Hepatocyte (in vitro differentiated cells): ENCODE data around the gene THAP8. TPM values are rescaled to one million over a fixed set of nuclear protein-coding genes. Genes with fewer than 3 reads are reported as not detected.

Source experiments
- DNase-seq: peaks from one replicate; pipeline ENCODE4 v3.0.0-alpha.2; 2016; ENCODE audit warnings: low spot score
- H2AFZ ChIP-seq: fragments of 200-600 bp; sonication (generic); 2 replicates; pipeline ENCODE4 v1.6.0; 2016; ENCODE audit warnings: antibody characterized with exemption, mild to moderate bottlenecking
- H3K27ac ChIP-seq: fragments of 200-600 bp; sonication (generic); 2 replicates; pipeline ENCODE4 v1.5.1; 2016; ENCODE audit warnings: mild to moderate bottlenecking
- H3K27me3 ChIP-seq: fragments of 200-600 bp; sonication (generic); 2 replicates; pipeline ENCODE4 v1.6.1; 2016
- H3K36me3 ChIP-seq: fragments of 200-600 bp; sonication (generic); replicated peaks from 2 replicates; pipeline ENCODE4 v1.5.1; 2016; ENCODE audit warnings: low read depth; ENCODE audit not compliant: insufficient read depth
- H3K4me1 ChIP-seq: fragments of 200-600 bp; sonication (generic); 2 replicates; pipeline ENCODE4 v1.5.1; 2016; ENCODE audit warnings: mild to moderate bottlenecking, moderate library complexity; ENCODE audit not compliant: insufficient read depth
- H3K4me2 ChIP-seq: fragments of 200-600 bp; sonication (generic); 2 replicates; pipeline ENCODE4 v1.6.0; 2016
- H3K4me3 ChIP-seq: fragments of 200-600 bp; sonication (generic); 2 replicates; pipeline ENCODE4 v1.5.1; 2016; ENCODE audit warnings: mild to moderate bottlenecking
- H3K79me2 ChIP-seq: fragments of 200-600 bp; sonication (generic); 2 replicates; pipeline ENCODE4 v1.6.0; 2017; ENCODE audit warnings: mild to moderate bottlenecking
- H3K9me2 ChIP-seq: fragments of 200-600 bp; sonication (generic); replicated peaks from 2 replicates; pipeline ENCODE4 v1.6.0; 2017; ENCODE audit warnings: mild to moderate bottlenecking; ENCODE audit not compliant: insufficient read depth
- H3K9me3 ChIP-seq: fragments of 200-600 bp; sonication (generic); 2 replicates; pipeline ENCODE4 v1.5.1; 2016; ENCODE audit warnings: low read depth, mild to moderate bottlenecking
- H4K20me1 ChIP-seq: fragments of 200-600 bp; sonication (generic); 2 replicates; pipeline ENCODE4 v1.6.0; 2016; ENCODE audit warnings: mild to moderate bottlenecking; ENCODE audit not compliant: insufficient read depth, poor library complexity, severe bottlenecking
- CTCF ChIP-seq: fragments of 200-600 bp; sonication (generic); IDR thresholded peaks from 2 replicates; pipeline ENCODE4 v1.5.1; 2016; ENCODE audit warnings: antibody characterized with exemption, mild to moderate bottlenecking; ENCODE audit not compliant: poor library complexity
- EZH2 ChIP-seq: fragments of 200-600 bp; sonication (generic); IDR thresholded peaks from 2 replicates; pipeline ENCODE4 v1.6.1; 2016; ENCODE audit warnings: antibody characterized with exemption, mild to moderate bottlenecking, borderline replicate concordance
- EZH2phosphoT487 ChIP-seq: fragments of 200-600 bp; sonication (generic); IDR thresholded peaks from one replicate; pipeline ENCODE4 v1.6.1; 2018; ENCODE audit warnings: antibody characterized with exemption, mild to moderate bottlenecking, low read depth, moderate library complexity; ENCODE audit not compliant: unreplicated experiment, severe bottlenecking
- WGBS: methylation state at CpG from one replicate; pipeline ENCODE4 v1.1.6; 2016; ENCODE audit warnings: low lambda C conversion rate; ENCODE audit errors: missing lambda C conversion rate; 5-methylcytosine and 5-hydroxymethylcytosine counted together
- polyA plus RNA-seq: library from polyadenylated mRNA; unstranded; fragments of >200 nt; fragmentation: Nextera tagmentation; extraction: Ambion mirVana; gene quantifications from 2 replicates; pipeline ENCODE4 v1.2.1, GENCODE V29; 2016
- total RNA-seq: library from RNA; depleted of rRNA; stranded (reverse); fragments of >200 nt; gene quantifications from 2 replicates; pipeline ENCODE4 v1.2.3, GENCODE V29; 2014

Gene THAP8
- total and polyA plus RNA-seq, 2 experiments from 2014 or later = 4.5 to 23.1 TPM

- peaks cover 8% of the 10 kb centered on the region for H3K4me1 ChIP-seq
- H2AFZ ChIP-seq = no peak overlapping the region
- TF ChIP-seq CTCF (no peak), EZH2phosphoT487 (no peak), EZH2 (no peak)
- peak; percentile 49 for DNase-seq
- no peaks in the 10 kb centered on the region for H3K27me3 ChIP-seq
- no peaks in the 10 kb centered on the region for H4K20me1 ChIP-seq
- H3K27ac ChIP-seq = peak overlapping the region; percentile 77
- no peak overlapping the region for H3K4me2 ChIP-seq
- H3K4me3 ChIP-seq = no peak overlapping the region
- 76% methylated on average over 12 of the region's 12 CpGs for WGBS
- no peaks in the 10 kb centered on the region for H3K9me3 ChIP-seq
- no peaks in the 10 kb centered on the region for H3K36me3 ChIP-seq
- no peaks in the 10 kb centered on the region for H3K9me2 ChIP-seq
- peaks cover 6% of the 10 kb centered on the region for H3K79me2 ChIP-seq
Measured at GRCh38 chr19:36058481-36059179, 4.5 kb upstream of the THAP8 start.

GRCh38 chr19:36054733-36055686 is 925 bp upstream of the THAP8 start, which contains the start of gene WDR62:
TSS of gene WDR62 (plus strand) at chr19:36054897. CDS start at chr19:36054972, 75 bp downstream.
- Histone ChIP-seq H3K36me3 (no peaks in the 10 kb centered on the region), H3K4me1 (peaks cover 13% of the 10 kb centered on the region), H4K20me1 (no peaks in the 10 kb centered on the region), H3K4me2 (peak within 1 kb of the TSS; percentile 94), H3K27me3 (no peaks in the 10 kb centered on the region), H2AFZ (peak within 1 kb of the TSS; percentile 60), H3K4me3 (peak within 1 kb of the TSS; percentile 73), H3K9me3 (no peaks in the 10 kb centered on the region), H3K9me2 (no peaks in the 10 kb centered on the region), H3K27ac (peak within 1 kb of the TSS; percentile 92), H3K79me2 (peaks cover 19% of the 10 kb centered on the region)
- peak; percentile 97 for DNase-seq
- TF ChIP-seq EZH2phosphoT487 (no peak), CTCF (no peak), EZH2 (no peak)
- WGBS = 2% methylated on average over 51 of the region's 76 CpGs

GRCh38 chr19:36051637-36052036 is 2.4 kb downstream of the THAP8 start:
- peaks cover 9% of the 10 kb centered on the region for H3K4me1 ChIP-seq
- DNase-seq = no peak
- H3K9me2 ChIP-seq = no peaks in the 10 kb centered on the region
- H3K79me2 ChIP-seq = peaks cover 17% of the 10 kb centered on the region
- 87% methylated on average over 4 of the region's 4 CpGs for WGBS
- no peaks in the 10 kb centered on the region for H3K36me3 ChIP-seq
- no peak overlapping the region for H3K4me3 ChIP-seq
- H2AFZ ChIP-seq = no peak overlapping the region
- H3K9me3 ChIP-seq = no peaks in the 10 kb centered on the region
- no peak overlapping the region for H3K27ac ChIP-seq
- H3K27me3 ChIP-seq = no peaks in the 10 kb centered on the region
- no peaks in the 10 kb centered on the region for H4K20me1 ChIP-seq
- no peak for TF ChIP-seq CTCF
- TF ChIP-seq EZH2phosphoT487 = no peak
- no peak for TF ChIP-seq EZH2
- H3K4me2 ChIP-seq = no peak overlapping the region
